ENCODE results near the gene PLK4.
"Not testable (repeated sequence)": the region's sequence is repeated elsewhere in the genome, so short reads cannot be mapped to it uniquely, and the experiment has no call there.

PLK4 gene

DNA sequence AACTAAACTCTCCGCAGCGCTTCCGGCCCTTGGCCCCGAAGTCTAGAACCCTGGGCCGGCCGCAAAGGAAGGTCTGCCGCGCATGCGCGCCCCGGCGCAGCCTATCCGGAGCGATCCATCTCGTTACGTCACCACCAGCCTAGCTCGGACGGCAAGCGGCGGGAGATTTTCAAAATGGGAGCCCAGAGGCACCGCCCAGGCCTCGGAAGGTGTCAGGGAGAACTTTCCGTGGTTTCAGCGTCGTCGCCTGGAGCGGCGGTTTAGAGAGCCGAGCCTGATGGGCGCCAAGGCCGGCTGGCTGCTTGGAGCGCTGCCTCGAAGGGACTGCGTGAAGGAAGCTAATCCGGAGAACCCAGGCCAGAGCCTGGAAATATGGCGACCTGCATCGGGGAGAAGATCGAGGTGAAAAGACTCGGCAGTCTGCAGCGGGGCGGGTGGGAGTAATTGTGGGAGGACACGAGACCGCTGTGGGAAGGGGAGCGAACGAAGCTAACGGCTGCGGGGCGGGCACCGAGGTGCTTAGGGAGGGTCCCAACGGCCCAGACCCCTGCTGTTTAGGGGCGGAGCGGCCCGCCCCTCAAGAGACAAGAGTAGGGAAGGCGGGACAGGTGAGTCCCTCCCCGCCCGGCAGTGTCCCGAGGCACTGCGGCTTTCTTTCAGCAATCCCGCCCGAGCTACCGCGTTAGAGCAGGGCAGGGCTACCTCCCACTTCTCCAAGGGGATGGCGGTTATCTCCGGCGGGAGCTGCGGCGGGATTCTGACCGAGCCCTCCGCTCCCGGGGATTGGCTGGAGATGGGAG is at the start of gene PLK4:
TSS of gene PLK4 (plus strand) at position 131 of the 800 bp plus-strand sequence. CDS start at position 373, 242 bp downstream.
- DNase-seq, result peak; percentile 97

DNA sequence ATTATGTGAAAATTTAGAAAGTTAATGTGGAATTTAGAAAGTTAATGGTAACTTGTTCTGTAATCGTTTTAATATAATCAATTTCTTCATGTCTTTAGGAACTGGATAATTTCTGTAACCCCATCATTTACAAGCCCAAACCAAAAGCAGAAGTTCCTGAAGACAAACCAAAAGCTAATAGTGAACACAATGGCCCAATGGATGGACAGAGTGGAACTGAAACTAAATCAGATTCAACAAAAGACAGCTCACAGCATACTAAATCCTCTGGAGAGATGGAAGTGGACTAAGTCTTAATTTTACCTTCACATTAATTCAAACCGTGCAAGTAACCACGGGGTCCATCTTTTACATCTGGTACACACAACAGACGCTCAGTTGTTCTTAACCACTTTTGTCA is 48.1 kb upstream of the PLK4 start:
- no peak for DNase-seq

DNA sequence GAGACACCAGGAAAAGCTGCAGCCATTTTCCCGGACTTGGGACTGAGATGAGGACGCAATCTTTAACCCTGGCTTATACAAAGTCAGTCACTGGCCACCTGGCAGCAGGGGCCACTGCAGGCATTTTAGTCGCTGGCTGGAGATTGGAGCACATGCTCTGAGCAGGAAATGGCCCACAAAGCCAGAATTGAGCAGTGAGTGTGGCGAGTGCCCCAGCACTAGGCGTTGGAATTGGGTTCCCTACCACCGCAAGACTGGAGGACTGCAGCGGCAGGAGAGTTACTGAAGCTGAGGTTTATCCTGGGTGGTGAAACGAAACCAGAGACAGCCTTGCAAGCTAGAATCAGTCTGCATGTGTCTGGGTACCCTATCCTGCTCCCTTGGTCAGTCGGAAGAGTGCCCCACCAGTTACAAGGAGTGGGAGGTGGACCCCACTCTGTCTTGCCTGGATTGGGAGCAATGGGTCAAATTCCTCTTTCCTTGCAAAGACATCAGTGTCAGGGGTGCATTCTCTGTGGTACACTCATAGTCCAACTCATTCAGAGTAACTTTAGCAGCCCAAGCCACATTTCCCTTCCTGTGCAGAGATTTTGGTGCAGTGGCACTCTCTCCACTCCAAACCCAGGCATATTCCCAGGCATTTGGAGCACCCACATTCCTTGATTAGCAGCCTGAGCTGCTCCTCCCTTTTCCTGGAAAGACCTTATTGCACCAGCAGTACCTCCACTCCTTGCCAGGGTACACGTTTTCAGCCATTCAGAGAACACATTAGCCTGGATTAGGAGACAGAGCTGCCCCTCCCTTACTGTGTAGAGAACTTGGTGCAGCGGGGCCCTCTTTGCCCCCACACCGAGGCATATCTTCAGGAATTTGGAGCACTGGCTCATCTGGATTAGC is 36.7 kb upstream of the PLK4 start:
- no peak for DNase-seq

DNA sequence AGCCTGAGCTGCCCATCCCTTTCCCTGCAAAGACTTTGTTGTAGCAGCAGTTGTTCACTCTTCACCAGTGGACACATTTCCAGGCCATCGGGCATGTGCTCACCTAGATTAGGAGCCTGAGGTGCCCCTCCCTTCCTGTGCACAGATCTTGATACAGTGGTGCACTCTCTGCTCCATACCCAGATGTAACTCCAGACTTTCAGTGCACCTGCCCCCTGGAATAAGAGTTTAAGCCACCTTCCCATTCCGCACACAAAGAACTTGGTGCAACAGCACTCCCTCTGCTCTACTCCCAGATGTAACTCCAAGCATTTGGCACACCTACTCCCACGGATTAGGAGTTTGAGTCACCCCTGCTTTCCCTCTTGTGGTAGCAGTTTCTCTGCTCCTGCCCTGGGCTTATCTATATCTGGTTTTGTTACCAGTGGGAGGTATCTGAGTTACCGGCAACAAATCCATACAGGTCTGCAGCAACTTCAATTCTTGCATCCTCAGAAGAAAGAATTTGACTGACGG is 36.0 kb upstream of the PLK4 start:
- no peak for DNase-seq

DNA sequence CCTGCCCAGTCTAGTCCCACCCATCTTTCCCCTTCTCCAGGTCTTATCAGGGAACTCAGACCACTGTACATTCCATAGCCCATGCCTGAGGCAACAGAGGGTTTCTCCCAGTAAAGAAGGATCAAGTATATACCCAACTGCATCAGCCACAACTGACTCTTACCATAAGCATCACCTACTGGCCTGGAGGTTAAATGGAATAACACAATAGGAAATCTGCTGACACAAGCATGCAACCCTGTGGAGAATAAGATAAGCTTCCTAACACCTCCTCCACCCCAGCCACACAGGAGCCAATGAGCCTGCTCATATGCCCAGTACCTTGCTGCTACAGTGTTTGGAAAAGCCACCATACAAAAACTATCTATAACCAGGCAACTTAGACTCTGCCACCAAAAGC is 34.6 kb upstream of the PLK4 start:
- no peak for DNase-seq

DNA sequence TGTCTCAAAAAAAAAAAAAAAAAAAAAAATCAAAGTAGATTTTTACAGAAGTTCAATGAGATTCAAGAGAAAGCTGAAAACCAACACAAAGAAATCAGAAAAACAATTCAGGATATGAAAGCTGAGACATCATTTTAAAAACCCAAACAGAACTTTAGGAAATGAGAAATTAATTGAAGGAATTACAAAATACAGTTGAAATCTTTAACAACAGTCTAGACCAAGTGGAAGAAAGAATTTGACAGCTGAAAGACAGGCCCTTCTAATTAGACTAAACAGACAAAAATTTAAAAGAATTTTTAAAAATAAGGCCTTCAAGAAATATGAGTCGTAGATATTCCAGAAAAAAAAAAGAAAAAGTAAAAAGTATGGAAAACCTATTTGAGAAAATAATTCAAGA is 33.9 kb upstream of the PLK4 start:
- no peak for DNase-seq

DNA sequence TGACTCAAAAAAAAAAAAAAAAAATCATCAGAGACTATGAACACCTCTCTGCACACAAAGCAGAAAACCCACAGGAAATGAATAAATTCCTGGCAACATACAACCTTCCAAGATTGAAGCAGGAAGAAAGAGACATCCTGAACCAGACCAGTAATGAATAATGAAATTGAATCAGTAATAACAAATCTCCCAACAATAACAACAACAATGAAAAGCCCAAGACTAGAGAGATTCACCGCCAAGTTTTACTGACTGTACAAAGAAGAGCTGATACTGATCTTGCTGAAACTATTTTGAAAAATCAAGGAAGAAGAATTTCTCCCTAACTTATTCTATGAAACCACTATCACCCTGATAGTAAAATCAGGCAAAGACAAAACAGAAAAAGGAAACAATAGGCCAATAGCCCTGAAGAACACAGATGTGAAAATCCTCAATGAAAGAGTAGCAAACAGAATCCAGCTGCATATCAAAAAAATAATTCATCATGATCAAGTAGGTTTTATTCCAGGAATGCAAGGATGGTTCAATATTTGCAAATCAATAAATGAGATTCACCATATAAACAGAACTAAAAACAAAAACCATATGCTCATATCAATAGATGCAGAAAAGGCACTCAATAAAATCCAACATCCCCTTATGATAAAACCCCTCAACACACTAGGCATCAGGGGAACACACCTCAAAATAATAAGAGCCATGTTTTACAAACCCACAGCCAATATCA is 31.0 kb upstream of the PLK4 start:
- no peak for DNase-seq

DNA sequence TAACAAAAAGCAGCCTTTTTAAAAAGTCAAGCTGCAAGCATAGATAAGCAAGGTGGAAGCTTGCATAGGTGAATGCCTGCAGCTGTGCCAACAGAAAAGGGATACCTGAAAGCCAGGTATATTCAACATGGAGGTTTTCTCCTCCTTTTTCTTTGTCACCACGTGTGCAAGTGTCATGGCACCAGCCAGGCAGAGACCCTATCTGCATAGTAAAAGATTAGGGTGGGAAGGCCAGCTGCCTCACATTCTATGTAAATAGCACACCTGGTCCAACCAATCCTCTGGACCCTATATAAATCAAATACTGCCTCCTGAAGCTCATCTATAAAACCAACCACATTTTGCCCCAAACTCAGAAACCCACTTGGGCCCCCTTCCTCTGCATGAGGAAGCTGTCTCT is 28.0 kb upstream of the PLK4 start:
- no peak for DNase-seq

DNA sequence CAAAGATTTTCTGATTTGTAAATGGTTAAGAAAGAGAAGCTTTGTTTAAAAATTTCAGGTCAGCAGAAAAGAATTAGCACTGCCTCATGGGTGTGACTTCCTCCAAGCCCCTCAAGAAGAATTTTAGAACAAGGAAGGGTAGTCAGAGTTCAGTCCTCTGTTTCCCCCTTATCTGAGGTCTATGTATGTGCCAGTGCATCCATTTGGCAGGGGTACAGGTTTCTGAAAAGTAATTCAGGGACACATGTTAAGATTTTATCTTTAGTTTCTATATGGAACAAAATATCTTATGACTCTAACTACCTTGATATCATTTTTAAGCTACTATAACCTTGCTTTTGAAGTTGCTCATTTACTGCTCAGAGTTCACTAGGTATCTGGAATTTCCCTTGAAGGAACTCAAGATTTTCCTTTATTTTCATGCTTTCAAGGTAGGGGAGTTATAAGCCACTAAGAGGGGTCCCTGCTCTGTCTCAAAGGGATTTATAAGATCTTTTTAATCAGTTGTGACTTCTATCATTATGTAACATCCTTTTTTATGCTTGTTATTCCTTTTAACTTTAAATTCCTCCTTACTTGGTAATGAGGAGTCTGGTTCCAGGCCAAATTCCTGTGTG is 24.4 kb upstream of the PLK4 start:
- DNase-seq, result no peak

DNA sequence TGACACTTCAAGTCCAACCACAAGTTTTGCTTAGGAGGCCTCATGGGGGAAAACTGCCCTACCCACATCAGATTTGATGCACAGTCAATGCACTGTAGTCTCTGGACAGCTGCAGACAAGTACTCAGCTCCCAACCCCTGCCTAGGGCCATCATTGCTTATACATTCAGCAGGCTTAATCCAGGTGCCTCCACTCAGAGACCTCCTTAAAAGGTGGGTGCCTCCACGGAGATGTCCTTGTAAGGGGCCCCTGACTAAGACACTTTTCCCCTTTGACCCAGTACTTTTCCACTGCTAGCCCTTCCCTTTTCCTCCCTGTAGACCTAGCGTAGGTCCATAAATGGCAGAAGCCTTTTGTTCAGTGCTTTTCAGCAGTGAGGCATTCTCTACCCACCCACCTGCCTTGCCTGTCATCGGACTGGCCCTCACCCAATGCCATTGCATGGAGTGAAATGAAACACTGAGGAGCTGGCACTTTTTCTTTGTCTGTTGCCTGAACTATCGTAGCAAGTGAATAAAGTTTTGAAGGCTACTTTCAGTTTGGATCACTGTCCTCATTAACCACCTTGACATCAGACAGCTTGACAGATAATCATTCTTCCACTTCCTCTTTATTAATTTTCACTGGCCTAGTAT is 23.8 kb upstream of the PLK4 start:
- DNase-seq, result no peak

DNA sequence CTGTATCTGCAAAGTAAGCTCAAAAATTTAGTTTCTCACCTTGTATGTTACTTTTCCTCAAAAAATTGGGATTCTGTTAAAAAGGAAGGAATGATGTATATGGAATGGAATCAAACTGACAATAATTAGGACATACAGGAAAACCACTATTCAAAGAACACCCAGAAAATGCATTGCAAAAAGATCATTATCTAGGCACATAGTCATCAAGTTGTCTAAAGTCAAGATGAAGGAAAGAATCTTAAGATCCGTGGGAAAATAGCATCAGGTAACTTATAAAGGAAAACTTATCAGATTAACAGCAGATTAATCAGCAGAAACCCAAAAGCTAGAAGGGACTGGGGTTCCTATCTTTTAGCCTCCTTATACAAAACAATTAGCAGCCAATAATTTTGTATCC is 23.1 kb upstream of the PLK4 start:
- DNase-seq, result no peak

DNA sequence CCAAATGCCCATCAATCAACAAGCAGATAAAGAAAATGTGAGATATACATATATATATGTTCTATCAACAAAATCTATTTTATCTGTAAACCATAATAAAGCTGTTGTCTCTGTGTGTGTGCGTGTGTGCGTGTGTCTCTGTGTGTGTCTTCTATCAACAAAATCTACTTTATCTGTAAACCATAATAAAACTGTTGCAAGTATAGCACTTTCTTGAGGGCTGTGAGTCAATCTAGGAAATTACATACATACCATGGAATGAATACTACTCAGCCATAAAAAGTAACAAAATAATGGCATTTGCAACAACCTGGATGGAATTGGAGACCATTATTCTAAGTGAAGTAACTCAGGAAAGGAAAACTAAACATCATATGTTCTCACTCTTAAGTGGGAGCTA is 12.5 kb upstream of the PLK4 start:
- no peak for DNase-seq

DNA sequence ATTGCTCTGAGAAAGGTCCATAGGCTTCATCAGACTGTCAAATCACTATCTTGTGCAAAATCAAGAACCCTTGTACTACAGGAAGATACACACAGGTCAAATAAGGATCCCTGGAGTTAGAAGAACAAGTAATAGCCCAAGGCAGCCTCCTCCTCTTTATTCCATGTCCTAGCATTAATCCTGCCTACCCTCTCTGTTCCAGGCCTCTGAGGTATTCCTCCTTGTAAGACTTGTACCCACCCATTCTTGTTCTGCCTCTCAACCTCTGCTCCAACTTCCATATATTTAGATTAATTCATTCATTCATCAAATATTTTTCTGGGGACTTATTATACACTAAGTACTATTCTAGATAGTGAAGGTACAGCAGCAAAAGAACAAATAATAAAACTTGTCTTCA is 10.4 kb upstream of the PLK4 start:
- no peak for DNase-seq

DNA sequence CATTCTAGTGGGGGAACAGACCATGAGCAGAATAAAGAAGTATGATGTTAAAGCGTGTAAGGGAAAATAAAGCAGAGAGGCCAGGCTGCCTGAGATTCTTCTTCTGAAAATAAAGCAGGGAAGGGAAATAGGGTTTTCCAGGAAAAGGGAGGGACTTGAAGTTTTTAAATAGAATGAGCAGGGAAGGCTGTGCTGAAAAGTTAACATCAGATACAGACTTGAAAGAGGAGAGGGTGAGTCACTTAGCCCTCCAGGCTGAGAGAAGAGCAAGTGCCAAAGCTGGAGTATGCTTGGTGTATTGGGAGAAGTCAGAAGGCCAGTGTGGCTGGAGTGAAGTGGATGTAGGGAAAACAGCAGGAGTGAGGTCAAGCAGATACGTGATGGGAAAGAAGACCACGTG is 10.0 kb upstream of the PLK4 start:
- DNase-seq, result no peak

DNA sequence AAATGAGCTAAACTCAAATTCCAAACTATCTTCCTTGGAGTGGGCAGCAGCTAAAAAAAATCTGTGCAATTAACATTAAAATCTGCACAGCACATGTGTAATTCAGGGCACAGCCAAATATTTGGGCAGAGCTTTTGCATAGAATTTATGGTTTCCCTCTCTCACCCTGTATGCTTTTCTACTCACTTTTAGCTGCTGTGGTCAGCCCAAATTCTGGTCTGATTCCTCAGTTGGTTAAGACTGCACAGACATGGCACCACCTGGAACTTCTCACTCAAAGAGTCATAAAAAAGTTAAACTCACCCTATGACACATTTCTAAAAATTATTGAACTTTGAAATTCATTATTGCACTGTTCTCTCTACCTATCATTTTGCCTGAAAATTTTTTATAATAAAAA is 4.9 kb upstream of the PLK4 start:
- DNase-seq, result no peak

DNA sequence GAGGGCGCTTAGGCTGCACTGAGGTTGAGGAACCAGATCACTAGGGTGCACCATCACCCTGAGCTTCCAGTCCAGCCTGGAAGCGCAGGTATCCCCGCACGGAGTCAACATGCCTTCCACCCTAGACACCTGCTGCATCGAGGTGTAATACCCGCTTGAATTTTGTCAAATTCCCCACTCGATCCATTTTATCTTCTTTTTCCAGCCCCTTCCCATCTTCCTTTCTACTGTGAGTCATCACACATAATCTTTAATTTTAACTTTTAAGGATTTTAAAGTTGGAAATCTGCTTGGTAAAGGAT is 821 bp downstream of the PLK4 start:
- no peak for DNase-seq

DNA sequence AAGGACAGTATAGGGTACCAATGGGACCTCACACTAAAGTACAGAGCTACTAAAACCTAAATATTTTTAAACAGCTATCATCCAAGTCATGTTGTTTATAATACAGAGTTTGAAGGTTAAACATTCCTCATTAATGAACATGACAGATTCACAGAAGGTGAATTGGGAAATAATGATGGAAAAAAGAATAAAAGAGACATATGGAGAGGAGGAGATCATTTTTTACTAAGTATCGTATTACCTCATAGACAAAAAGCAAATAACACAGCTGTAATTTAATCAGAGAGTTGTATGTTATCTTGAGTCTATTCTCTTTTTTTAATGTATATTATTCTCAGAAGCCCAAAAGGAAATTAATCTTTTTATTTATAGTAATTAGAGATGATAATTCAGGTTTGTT is 7.9 kb downstream of the PLK4 start:
- DNase-seq, result no peak

DNA sequence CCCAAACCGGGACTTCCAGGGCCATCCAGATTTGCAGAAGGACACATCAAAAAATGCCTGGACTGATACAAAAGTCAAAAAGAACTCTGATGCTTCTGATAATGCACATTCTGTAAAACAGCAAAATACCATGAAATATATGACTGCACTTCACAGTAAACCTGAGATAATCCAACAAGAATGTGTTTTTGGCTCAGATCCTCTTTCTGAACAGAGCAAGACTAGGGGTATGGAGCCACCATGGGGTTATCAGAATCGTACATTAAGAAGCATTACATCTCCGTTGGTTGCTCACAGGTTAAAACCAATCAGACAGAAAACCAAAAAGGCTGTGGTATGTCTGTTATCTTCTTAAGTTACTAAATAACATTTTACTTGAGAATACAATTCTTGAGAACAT is 9.2 kb downstream of the PLK4 start:
- DNase-seq, result no peak

DNA sequence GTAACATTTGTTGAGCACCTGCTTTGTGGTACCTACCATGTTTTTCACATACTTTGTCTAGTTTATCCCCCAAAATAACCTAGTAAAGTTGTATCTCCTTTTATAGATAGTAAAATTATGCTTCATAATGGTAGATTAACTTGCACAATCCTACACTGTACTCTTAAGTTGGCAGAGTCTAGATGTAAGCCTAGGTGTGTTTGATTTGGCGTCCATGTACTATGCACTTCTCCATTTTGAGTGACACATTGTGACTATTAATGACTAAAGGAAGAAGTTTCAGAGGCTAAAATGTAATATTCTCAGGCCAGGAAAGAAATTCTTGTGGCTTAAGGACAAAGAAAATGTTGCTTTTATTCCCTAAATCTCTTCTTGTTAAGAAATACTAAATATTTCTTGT is 15.4 kb downstream of the PLK4 start:
- DNase-seq, result no peak

DNA sequence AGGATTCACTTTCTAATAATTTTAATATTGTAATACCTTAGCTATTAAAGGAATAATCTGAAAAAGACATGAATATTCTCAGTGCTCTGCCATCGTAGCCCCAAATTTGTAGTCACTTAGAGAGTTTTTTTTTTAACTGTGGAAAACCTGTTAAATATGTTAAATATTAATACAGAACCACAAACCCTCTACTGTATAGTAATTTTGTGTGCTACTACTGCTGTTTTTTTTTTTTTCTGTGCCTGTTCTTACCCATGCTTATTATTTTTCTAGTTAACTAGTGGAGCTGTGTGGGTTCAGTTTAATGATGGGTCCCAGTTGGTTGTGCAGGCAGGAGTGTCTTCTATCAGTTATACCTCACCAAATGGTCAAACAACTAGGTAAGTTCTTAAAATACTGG is 15.8 kb downstream of the PLK4 start:
- no peak for DNase-seq

DNA sequence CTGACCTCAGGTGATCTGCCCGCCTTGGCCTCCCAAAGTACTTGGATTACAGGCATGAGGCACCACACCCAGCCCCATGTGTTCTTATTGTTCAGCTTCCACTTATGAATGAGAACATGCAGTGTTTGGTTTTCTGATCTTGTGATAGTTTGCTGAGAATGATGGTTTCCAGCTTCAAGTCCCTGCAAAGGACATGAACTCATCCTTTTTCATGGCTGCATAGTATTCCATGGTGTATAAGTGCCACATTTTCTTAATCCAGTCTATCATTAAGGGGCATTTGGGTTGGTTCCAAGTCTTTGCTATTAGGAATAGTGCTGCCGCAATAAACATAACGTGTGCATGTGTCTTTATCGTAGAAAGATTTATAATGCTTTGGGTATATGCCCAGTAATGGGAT is 19.0 kb downstream of the PLK4 start:
- not testable (repeated sequence) for DNase-seq

DNA sequence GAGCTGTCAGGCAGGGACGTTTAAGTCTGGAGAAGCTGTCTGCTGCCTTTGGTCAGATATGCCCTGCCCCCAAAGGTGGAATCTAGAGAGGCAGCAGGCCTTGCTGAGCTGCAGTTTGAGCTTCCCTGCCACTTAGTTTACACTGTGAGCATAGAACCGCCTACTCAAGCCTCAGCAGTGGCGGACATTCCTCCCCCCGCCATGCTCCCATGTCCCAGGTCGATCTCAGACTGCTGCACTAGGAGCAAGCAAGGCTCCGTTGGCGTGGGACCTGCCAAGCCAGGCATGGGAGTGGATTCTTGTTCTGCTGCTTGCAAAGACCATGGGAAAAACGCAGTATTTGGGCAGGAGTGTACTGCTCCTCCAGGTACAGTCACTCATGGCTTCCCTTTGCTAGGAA is 24.3 kb downstream of the PLK4 start:
- DNase-seq, result no peak

DNA sequence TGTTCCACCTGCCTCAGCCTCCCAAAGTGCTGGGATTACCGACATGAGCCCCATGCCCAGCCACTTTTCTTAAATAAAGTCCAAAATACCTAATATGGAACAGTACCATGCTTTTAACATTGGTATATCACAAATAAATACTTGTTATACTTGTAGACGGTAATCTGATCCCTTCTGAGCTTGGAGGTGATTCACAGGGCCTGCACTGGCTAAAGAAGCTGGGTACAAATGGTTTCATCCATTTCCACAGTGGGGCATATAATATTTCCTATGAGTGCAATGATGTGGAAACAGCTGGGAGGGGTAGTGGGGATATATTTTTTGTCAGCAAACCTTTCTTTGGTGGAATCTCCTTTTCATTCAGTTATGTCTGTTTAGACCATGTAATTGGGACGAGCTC is 35.8 kb downstream of the PLK4 start:
- DNase-seq, result no peak

Data from CD4-positive, alpha-beta T cell treated with Interleukin-15 for 1 hour (primary cell).